Ovary (tissue), 9 donors: ENCODE data around the gene MAP1LC3B2. TPM values are rescaled to one million over a fixed set of nuclear protein-coding genes. Genes with fewer than 3 reads are reported as not detected.

ENCODE experiments used
- DNase-seq, 5 donors: peaks; one replicate each; pipeline ENCODE4 v3.0.0-alpha.2; 2019 to 2020
- H3K27ac ChIP-seq, 2 donors: fragments of 200-600 bp; one replicate each; pipeline versions ENCODE4 v1.5.1 to v1.8.0; 2019 to 2022
- H3K27me3 ChIP-seq: fragments of 200-600 bp; one replicate; pipeline ENCODE4 v1.8.0; 2022
- H3K36me3 ChIP-seq: fragments of 200-600 bp; sonication (generic); one replicate; pipeline ENCODE4 v1.5.1; 2019
- H3K4me1 ChIP-seq: one replicate; pipeline ENCODE4 v1.8.1; 2013; ENCODE audit warnings: mild to moderate bottlenecking, moderate library complexity; ENCODE audit not compliant: insufficient read depth
- H3K4me3 ChIP-seq: fragments of 200-600 bp; sonication (generic); one replicate; pipeline ENCODE4 v1.5.1; 2017
- H3K9me3 ChIP-seq, 2 donors: fragments of 200-600 bp in 1 of 2; sonication (generic) in 1 of 2; one replicate each; pipeline versions ENCODE4 v1.5.1 to v1.8.1; 2013 to 2019; ENCODE audit warnings: mild to moderate bottlenecking in 1 of 2, moderate library complexity in 1 of 2
- CTCF ChIP-seq, 3 donors: fragments of 450-650 bp in 2 of 3; fragments of 200-600 bp in 1 of 3; IDR thresholded peaks; one replicate each; pipeline versions ENCODE4 v1.5.1 to v1.8.0; 2016 to 2022; ENCODE audit warnings: antibody characterized with exemption in 3 of 3, mild to moderate bottlenecking in 1 of 3
- EP300 ChIP-seq: sonication (generic); formaldehyde crosslinking; IDR thresholded peaks from one replicate; pipeline ENCODE4 v1.6.1; 2017; ENCODE audit warnings: antibody characterized with exemption
- POLR2A ChIP-seq: fragments of 450-650 bp; IDR thresholded peaks from one replicate; pipeline ENCODE4 v1.6.1; 2017; ENCODE audit warnings: antibody characterized with exemption, mild to moderate bottlenecking, moderate library complexity
- WGBS, 3 donors: extraction: QIAGEN DNeasy Blood & Tissue Kit in 1 of 3; methylation state at CpG; one replicate each; pipeline versions ENCODE4 v1.1.5 to v1.1.7; 2013 to 2017; 5-methylcytosine and 5-hydroxymethylcytosine counted together
- intact Hi-C, 4 donors: fragments of 100-400 bp; cut with DNase I; formaldehyde crosslinking; loops; one replicate each; pipeline versions ENCODE4 v1.11.0 to v1.15.1; 2022 to 2023
- polyA plus RNA-seq, 2 donors: library from polyadenylated mRNA; stranded (reverse); fragments of 200-250 nt in 1 of 2; fragments of 350-450 nt in 1 of 2; fragmentation: Illumina TruSeq in 1 of 2; extraction: RNeasy Lipid Tissue Mini Kit (QIAGEN cat#74804) in 1 of 2; gene quantifications; one replicate each; pipeline ENCODE4 v1.2.3, GENCODE V29; 2013 to 2014
- total RNA-seq, 7 donors: library from RNA; depleted of rRNA in 2 of 7; stranded (reverse); fragments of >200 nt in 2 of 7; fragmentation: NEBNext Ultra II Directional in 3 of 7; extraction: Animal tissue kit (Norgen Biotek cat#: 25700) in 3 of 7; gene quantifications; one replicate each; pipeline versions ENCODE4 v1.1.0 to v1.2.4, GENCODE V29; 2016 to 2023
- donor health status: DM: no; HTN: no; CAD: no; lungs with moderate emphysema.
- donor health status: DM: no; HTN: no; CAD: no.
- donor health status: Bipolar disorder and iron deficiency.
- donor health status: DM: yes; HTN: yes; CAD: no.
- donor health status: DM: no; HTN: no; CAD: no.
- donor health status: DM: yes; HTN: yes; CAD: no.

Gene MAP1LC3B2
- total and polyA plus RNA-seq, 9 donors: 0.80 to 9.9 (median 3.1) TPM

GRCh38 chr12:116542345-116542956, 16.7 kb upstream of the MAP1LC3B2 start:
- Histone ChIP-seq H3K9me3 (no peaks in the 10 kb centered on the region), H3K27ac (no peak overlapping the region), H3K4me3 (no peak overlapping the region), H3K36me3 (no peaks in the 10 kb centered on the region), H3K27me3 (no peaks in the 10 kb centered on the region), H3K4me1 (peaks cover 10% of the 10 kb centered on the region)
- no peak for TF ChIP-seq CTCF (IDR thresholded peaks at IDR 0.05)
- TF ChIP-seq POLR2A: no peak
- no peak for TF ChIP-seq EP300
- WGBS, 3 donors: 71 to 75% (median 71%) methylated on average over 15 of the region's 15 CpGs
- DNase-seq: no peak
- intact Hi-C loops: no loop called here

- TF ChIP-seq CTCF (IDR thresholded peaks at IDR 0.05): no peak
- no peak for TF ChIP-seq EP300
- no peak for TF ChIP-seq POLR2A
- H3K27ac ChIP-seq: no peak overlapping the region
- H3K4me1 ChIP-seq: peaks cover 14% of the 10 kb centered on the region
- H3K36me3 ChIP-seq: no peaks in the 10 kb centered on the region
- intact Hi-C loops: no loop called here
- no peaks in the 10 kb centered on the region for H3K27me3 ChIP-seq
- DNase-seq: peak in 1 of 5 donors; percentile 76
- 13 to 17% (median 16%) methylated on average over 5 of the region's 5 CpGs for WGBS, 3 donors
- H3K4me3 ChIP-seq: no peak overlapping the region
- no peaks in the 10 kb centered on the region for H3K9me3 ChIP-seq
These were observed 14.5 kb upstream of the MAP1LC3B2 start for GRCh38 chr12:116544656-116545055.

- 19 to 27% (median 20%) methylated on average over 6 of the region's 6 CpGs for WGBS, 3 donors
- TF ChIP-seq EP300 (no peak), POLR2A (no peak), CTCF (IDR thresholded peaks at IDR 0.05) (no peak)
- Histone ChIP-seq H3K4me3 (no peak overlapping the region), H3K4me1 (peaks cover 12% of the 10 kb centered on the region), H3K27me3 (no peaks in the 10 kb centered on the region), H3K9me3 (no peaks in the 10 kb centered on the region), H3K36me3 (no peaks in the 10 kb centered on the region), H3K27ac (no peak overlapping the region)
- intact Hi-C loops: no loop called here
- DNase-seq: no peak
These were observed 14.0 kb upstream of the MAP1LC3B2 start for GRCh38 chr12:116545144-116545543.

GRCh38 chr12:116545936-116546335, 13.2 kb upstream of the MAP1LC3B2 start:
- H3K4me3 ChIP-seq: no peak overlapping the region
- 65 to 72% (median 69%) methylated on average over 6 of the region's 6 CpGs for WGBS, 3 donors
- H3K27ac ChIP-seq: no peak overlapping the region
- intact Hi-C loops: no loop called here
- no peak for TF ChIP-seq POLR2A
- TF ChIP-seq EP300: no peak
- no peak for TF ChIP-seq CTCF (IDR thresholded peaks at IDR 0.05)
- no peaks in the 10 kb centered on the region for H3K9me3 ChIP-seq
- peaks cover 11% of the 10 kb centered on the region for H3K4me1 ChIP-seq
- no peaks in the 10 kb centered on the region for H3K27me3 ChIP-seq
- H3K36me3 ChIP-seq: no peaks in the 10 kb centered on the region
- no peak for DNase-seq
